GM23338 (cell line): ENCODE measurements around the gene FLOT2.
"Not testable (repeated sequence)": the region's sequence is repeated elsewhere in the genome, so short reads cannot be mapped to it uniquely, and the experiment has no call there.

Source experiments
- CREB1 ChIP-seq: fragments of 250-450 bp; sonication (Bioruptor Pico); IDR thresholded peaks from 2 replicates; pipeline ENCODE4 v1.5.0; 2020; ENCODE audit warnings: low read depth, mild to moderate bottlenecking, moderate library complexity
- CTCF ChIP-seq, 2 experiments: fragments of 200-600 bp in 1 of 2; sonication (generic) in 1 of 2; conservative IDR thresholded peaks; 2 replicates each; pipeline versions ENCODE4 v1.5.1 to v1.6.1; 2016 to 2017; ENCODE audit warnings: antibody characterized with exemption in 2 of 2, low read depth in 2 of 2, mild to moderate bottlenecking in 2 of 2, moderate library complexity in 1 of 2
- ETS1 ChIP-seq: IDR thresholded peaks from 2 replicates; pipeline ENCODE4 v1.6.1; 2016; ENCODE audit warnings: antibody characterized with exemption
- EZH2 ChIP-seq: fragments of 200-600 bp; sonication (generic); IDR thresholded peaks from one replicate; pipeline ENCODE4 v1.8.0; 2017; ENCODE audit warnings: antibody characterized with exemption, mild to moderate bottlenecking, low read depth; ENCODE audit not compliant: unreplicated experiment
- EZH2phosphoT487 ChIP-seq: fragments of 200-600 bp; sonication (generic); IDR thresholded peaks from one replicate; pipeline ENCODE4 v1.8.1; 2018; ENCODE audit warnings: antibody characterized with exemption; ENCODE audit not compliant: unreplicated experiment
- JUNB ChIP-seq: IDR thresholded peaks from one replicate; pipeline ENCODE4 v1.6.1; 2016; ENCODE audit warnings: antibody characterized with exemption; ENCODE audit not compliant: unreplicated experiment
- NANOG ChIP-seq: IDR thresholded peaks from 2 replicates; pipeline ENCODE4 v1.6.1; 2016; ENCODE audit warnings: antibody characterized with exemption, borderline replicate concordance
- POLR2AphosphoS5 ChIP-seq: IDR thresholded peaks from 2 replicates; pipeline ENCODE4 v1.6.1; 2016; ENCODE audit warnings: antibody characterized with exemption, low read depth
- REST ChIP-seq: IDR thresholded peaks from one replicate; pipeline ENCODE4 v1.6.1; 2018; ENCODE audit warnings: antibody characterized with exemption; ENCODE audit not compliant: unreplicated experiment
- STAT1 ChIP-seq: IDR thresholded peaks from one replicate; pipeline ENCODE4 v1.6.1; 2016; ENCODE audit warnings: antibody characterized with exemption; ENCODE audit not compliant: unreplicated experiment
- ZNF114 ChIP-seq: fragments of 250-450 bp; sonication (Bioruptor Pico); IDR thresholded peaks from 2 replicates; pipeline ENCODE4 v1.5.0; 2020; ENCODE audit warnings: mild to moderate bottlenecking, moderate library complexity
- ZNF331 ChIP-seq: fragments of 250-450 bp; sonication (Bioruptor Pico); IDR thresholded peaks from 2 replicates; pipeline ENCODE4 v1.5.0; 2020; ENCODE audit warnings: low read depth, mild to moderate bottlenecking, moderate library complexity
- ZNF462 ChIP-seq: fragments of 250-450 bp; sonication (Bioruptor Pico); IDR thresholded peaks from 2 replicates; pipeline ENCODE4 v1.5.0; 2020; ENCODE audit warnings: mild to moderate bottlenecking, moderate library complexity

GRCh38 chr17:28836541-28836940 lies 61.0 kb downstream of the FLOT2 start:
- TF ChIP-seq CTCF (conservative IDR thresholded peaks at IDR 0.05; ENCODE audit: low read depth in 2 of 2); JUNB; POLR2AphosphoS5; EZH2phosphoT487; REST; EZH2; CREB1 (CRISPR knock-in tag); ZNF462 (CRISPR knock-in tag); NANOG; ZNF114 (CRISPR knock-in tag); ZNF331; STAT1; ETS1: not testable (repeated sequence)
